Activated T-helper 17 cell treated with anti-CD3 and anti-CD28 coated beads, Interleukin-2, amount 50 U/mL, for 72 hours (primary cell): ENCODE data around the gene KBTBD2. TPM values are rescaled to one million over a fixed set of nuclear protein-coding genes. Genes with fewer than 3 reads are reported as not detected.
"Not testable (repeated sequence)": the region's sequence is repeated elsewhere in the genome, so short reads cannot be mapped to it uniquely, and the experiment has no call there.

Experiments used
- ATAC-seq: fragments of 150-1000 bp; cut with Tn5 transposase; replicated peaks from 2 replicates; pipeline ENCODE4 v1.10.0; 2021; ENCODE audit warnings: mild to moderate bottlenecking, moderate library complexity
- H3K27ac Mint-ChIP-seq: one replicate; pipeline ENCODE4 v1.8.0; 2022; ENCODE audit warnings: mixed read lengths
- H3K27me3 Mint-ChIP-seq: one replicate; pipeline ENCODE4 v1.8.0; 2022; ENCODE audit warnings: mixed read lengths
- H3K36me3 Mint-ChIP-seq: one replicate; pipeline ENCODE4 v1.8.0; 2022; ENCODE audit warnings: low read depth, mild to moderate bottlenecking, mixed read lengths
- H3K4me1 Mint-ChIP-seq: one replicate; pipeline ENCODE4 v1.8.0; 2022; ENCODE audit warnings: mixed read lengths
- H3K4me3 Mint-ChIP-seq: one replicate; pipeline ENCODE4 v1.8.0; 2022; ENCODE audit warnings: mild to moderate bottlenecking, mixed read lengths
- H3K9me3 Mint-ChIP-seq: one replicate; pipeline ENCODE4 v1.8.0; 2022; ENCODE audit warnings: mixed read lengths
- total RNA-seq, 2 donors: library from RNA; stranded (reverse); gene quantifications; one replicate each; pipeline ENCODE4 v1.2.3, GENCODE V29; 2022

KBTBD2 gene
- total RNA-seq, 2 donors from 2014 or later, result 33.6 to 50.8 TPM

GRCh38 chr7:32881074-32881982 is 10.2 kb downstream of the KBTBD2 start:
- Mint-ChIP-seq H3K4me3 (no peak overlapping the region), H3K9me3 (no peaks in the 10 kb centered on the region), H3K36me3 (peaks cover 57% of the 10 kb centered on the region), H3K27me3 (no peaks in the 10 kb centered on the region), H3K27ac (no peak overlapping the region), H3K4me1 (peaks cover 23% of the 10 kb centered on the region)
- no peak for ATAC-seq

- Mint-ChIP-seq H3K4me3 (peak overlapping the region; percentile 11), H3K27ac (peak overlapping the region; percentile 6), H3K27me3 (no peaks in the 10 kb centered on the region), H3K4me1 (peaks cover 24% of the 10 kb centered on the region), H3K9me3 (no peaks in the 10 kb centered on the region), H3K36me3 (peaks cover 63% of the 10 kb centered on the region)
- ATAC-seq, result peak; percentile 85
Observed at GRCh38 chr7:32879460-32879859, 12.1 kb downstream of the KBTBD2 start.

DNA sequence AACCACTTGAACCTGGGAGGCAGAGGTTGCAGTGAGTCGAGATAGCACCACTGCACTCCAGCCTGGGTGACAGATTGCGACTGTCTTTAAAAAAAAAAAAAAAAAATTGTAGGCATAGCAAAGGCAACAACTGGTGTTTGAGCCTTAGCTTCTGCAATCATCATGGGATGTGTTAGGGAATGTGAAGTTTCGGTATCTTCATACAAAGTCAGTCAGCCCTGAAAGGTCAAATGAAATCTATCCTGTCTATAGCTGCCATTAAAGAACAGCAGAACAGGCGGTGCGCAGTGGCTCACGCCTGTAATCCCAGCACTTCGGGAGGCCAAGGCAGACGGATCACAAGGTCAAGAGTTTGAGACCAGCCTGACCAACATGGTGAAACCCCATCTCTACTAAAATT is 13.5 kb downstream of the KBTBD2 start:
- Mint-ChIP-seq H3K36me3 (peaks cover 72% of the 10 kb centered on the region), H3K4me1 (peaks cover 24% of the 10 kb centered on the region)
- not testable (repeated sequence) for H3K27me3 Mint-ChIP-seq, H3K27ac Mint-ChIP-seq, H3K4me3 Mint-ChIP-seq, H3K9me3 Mint-ChIP-seq, ATAC-seq

GRCh38 chr7:32872421-32872820 is 19.1 kb downstream of the KBTBD2 start:
- ATAC-seq, result no peak
- H3K27ac Mint-ChIP-seq, result no peak overlapping the region
- no peaks in the 10 kb centered on the region for H3K27me3 Mint-ChIP-seq
- H3K9me3 Mint-ChIP-seq, result no peaks in the 10 kb centered on the region
- H3K4me3 Mint-ChIP-seq, result no peak overlapping the region
- peaks cover 96% of the 10 kb centered on the region for H3K36me3 Mint-ChIP-seq
- H3K4me1 Mint-ChIP-seq, result peaks cover 20% of the 10 kb centered on the region

DNA sequence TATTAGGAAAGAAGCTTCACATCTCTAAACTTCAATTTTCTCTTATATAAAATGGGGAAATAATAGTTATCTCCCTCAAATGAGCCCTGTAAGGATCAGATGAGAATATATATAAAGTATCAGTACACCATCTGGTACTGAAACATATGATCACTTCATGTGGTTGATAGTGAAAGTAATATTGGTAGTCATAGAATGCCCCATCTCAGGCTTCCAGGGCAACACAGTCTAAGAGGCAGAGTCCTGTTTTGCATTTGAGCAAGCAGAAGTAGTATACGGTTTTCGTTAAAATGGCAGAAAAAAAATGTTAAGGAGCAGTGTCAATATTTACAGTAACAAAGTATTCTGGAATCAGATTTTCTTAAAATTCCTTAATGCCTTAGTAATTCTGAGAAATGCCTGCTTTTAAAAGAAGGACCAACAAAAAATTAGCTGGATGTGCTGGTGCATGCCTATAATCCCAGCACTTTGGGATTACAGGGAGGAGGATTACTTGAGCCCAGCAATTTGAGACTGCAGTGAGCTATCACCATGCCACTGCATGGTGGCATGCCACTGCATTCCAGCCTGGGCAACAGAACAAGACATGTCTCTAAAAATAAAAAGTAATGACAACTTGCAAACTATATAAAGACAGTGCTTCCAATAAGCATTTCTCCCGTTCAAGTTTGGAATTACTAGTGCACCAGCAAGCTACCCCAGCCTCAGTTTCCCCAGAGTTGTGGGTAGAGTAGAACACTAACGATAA is 19.8 kb downstream of the KBTBD2 start:
- H3K4me3 Mint-ChIP-seq, result no peak overlapping the region
- peak overlapping the region; percentile 16 for H3K27ac Mint-ChIP-seq
- peaks cover 20% of the 10 kb centered on the region for H3K4me1 Mint-ChIP-seq
- no peaks in the 10 kb centered on the region for H3K9me3 Mint-ChIP-seq
- ATAC-seq, result peak; percentile 76
- H3K27me3 Mint-ChIP-seq, result no peaks in the 10 kb centered on the region
- H3K36me3 Mint-ChIP-seq, result peaks cover 95% of the 10 kb centered on the region

DNA sequence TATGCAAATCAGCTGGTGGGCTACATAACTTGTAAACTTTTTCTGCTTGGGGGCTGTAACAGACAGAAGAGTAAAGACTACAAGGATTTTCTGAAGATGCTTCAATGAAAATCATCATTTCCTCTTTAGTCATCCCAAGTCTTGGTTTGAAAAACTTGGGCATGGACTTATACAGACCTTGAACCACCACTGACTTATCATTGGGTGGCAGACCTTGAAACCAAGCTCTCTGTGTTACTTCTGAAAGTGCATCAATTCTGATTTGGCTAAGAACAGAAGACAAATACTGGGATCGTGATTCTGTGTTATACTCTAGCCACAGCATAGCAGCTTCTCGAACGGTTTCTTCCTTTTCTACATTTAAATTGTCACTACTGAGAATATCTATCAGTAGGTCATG is 21.3 kb downstream of the KBTBD2 start:
- Mint-ChIP-seq H3K27me3 (no peaks in the 10 kb centered on the region), H3K27ac (peak overlapping the region; percentile 79), H3K9me3 (no peaks in the 10 kb centered on the region), H3K4me1 (peaks cover 14% of the 10 kb centered on the region), H3K36me3 (peaks cover 96% of the 10 kb centered on the region), H3K4me3 (peak overlapping the region; percentile 31)
- peak; percentile 82 for ATAC-seq

GRCh38 chr7:32869716-32870115 is 21.8 kb downstream of the KBTBD2 start:
- H3K27ac Mint-ChIP-seq, result peak overlapping the region; percentile 79
- no peaks in the 10 kb centered on the region for H3K27me3 Mint-ChIP-seq
- peak overlapping the region; percentile 31 for H3K4me3 Mint-ChIP-seq
- peaks cover 90% of the 10 kb centered on the region for H3K36me3 Mint-ChIP-seq
- ATAC-seq, result peak; percentile 67
- no peaks in the 10 kb centered on the region for H3K9me3 Mint-ChIP-seq
- peaks cover 14% of the 10 kb centered on the region for H3K4me1 Mint-ChIP-seq

DNA sequence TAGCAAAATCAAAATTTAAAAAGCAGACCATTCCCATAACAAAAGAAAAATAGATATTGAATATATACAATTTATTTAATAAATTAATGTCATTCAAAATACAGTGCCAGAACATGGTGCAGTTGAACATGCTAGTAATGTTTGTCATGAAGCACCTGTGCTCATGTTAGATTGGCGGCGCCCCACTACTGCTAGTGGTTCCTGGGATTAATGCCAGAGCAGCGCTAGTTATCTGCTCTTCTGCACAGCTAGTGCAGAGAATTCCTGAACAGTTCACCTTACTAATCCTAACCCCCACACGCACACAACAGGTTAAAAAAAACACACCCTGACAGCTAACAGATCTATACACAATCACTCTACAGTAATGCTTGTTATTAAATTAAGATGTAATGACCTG is 23.4 kb downstream of the KBTBD2 start:
- Mint-ChIP-seq H3K4me1 (peaks cover 20% of the 10 kb centered on the region), H3K27me3 (no peaks in the 10 kb centered on the region), H3K9me3 (no peaks in the 10 kb centered on the region), H3K36me3 (peaks cover 74% of the 10 kb centered on the region), H3K4me3 (no peak overlapping the region), H3K27ac (no peak overlapping the region)
- no peak for ATAC-seq

- Mint-ChIP-seq H3K9me3 (no peaks in the 10 kb centered on the region), H3K4me1 (peaks cover 12% of the 10 kb centered on the region), H3K4me3 (no peak overlapping the region), H3K27me3 (no peaks in the 10 kb centered on the region), H3K36me3 (peaks cover 48% of the 10 kb centered on the region), H3K27ac (no peak overlapping the region)
- ATAC-seq, result no peak
Observed at GRCh38 chr7:32865448-32866030, 26.0 kb downstream of the KBTBD2 start.

GRCh38 chr7:32863872-32864271 is 27.7 kb downstream of the KBTBD2 start:
- not testable (repeated sequence) for H3K4me1 Mint-ChIP-seq, ATAC-seq, H3K4me3 Mint-ChIP-seq, H3K27me3 Mint-ChIP-seq, H3K27ac Mint-ChIP-seq, H3K9me3 Mint-ChIP-seq
- peaks cover 31% of the 10 kb centered on the region for H3K36me3 Mint-ChIP-seq

GRCh38 chr7:32860090-32860489 is 31.5 kb downstream of the KBTBD2 start:
- Mint-ChIP-seq H3K27me3 (peaks cover 3% of the 10 kb centered on the region), H3K4me3 (no peak overlapping the region), H3K9me3 (no peaks in the 10 kb centered on the region), H3K4me1 (peaks cover 9% of the 10 kb centered on the region), H3K27ac (no peak overlapping the region), H3K36me3 (no peaks in the 10 kb centered on the region)
- ATAC-seq, result no peak

DNA sequence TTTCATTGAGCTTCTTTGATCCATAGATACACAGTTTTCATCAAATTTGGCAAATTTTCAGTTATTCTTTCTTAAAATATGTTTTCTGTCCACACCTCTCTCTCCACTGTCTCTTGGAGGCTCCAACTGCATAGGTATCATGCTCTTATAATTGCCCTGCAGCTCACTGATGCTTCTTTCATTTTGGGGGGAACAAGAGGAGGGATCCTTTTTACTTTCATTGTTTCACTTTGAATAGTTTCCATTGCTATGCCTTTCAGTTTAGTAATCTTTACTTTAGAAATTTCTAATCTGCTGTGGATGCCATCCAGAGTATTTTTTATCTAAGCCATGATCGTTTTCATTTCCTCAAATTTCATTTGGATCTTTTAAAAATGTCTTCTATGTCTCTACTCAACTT is 32.9 kb downstream of the KBTBD2 start:
- peaks cover 6% of the 10 kb centered on the region for H3K27me3 Mint-ChIP-seq
- H3K4me1 Mint-ChIP-seq, result peaks cover 8% of the 10 kb centered on the region
- H3K9me3 Mint-ChIP-seq, result no peaks in the 10 kb centered on the region
- no peaks in the 10 kb centered on the region for H3K36me3 Mint-ChIP-seq
- H3K27ac Mint-ChIP-seq, result no peak overlapping the region
- ATAC-seq, result no peak
- no peak overlapping the region for H3K4me3 Mint-ChIP-seq

- not testable (repeated sequence) for H3K9me3 Mint-ChIP-seq, H3K27ac Mint-ChIP-seq, H3K36me3 Mint-ChIP-seq, ATAC-seq, H3K4me3 Mint-ChIP-seq, H3K4me1 Mint-ChIP-seq
- peaks cover 11% of the 10 kb centered on the region for H3K27me3 Mint-ChIP-seq
Observed at GRCh38 chr7:32857063-32857462, 34.5 kb downstream of the KBTBD2 start.

DNA sequence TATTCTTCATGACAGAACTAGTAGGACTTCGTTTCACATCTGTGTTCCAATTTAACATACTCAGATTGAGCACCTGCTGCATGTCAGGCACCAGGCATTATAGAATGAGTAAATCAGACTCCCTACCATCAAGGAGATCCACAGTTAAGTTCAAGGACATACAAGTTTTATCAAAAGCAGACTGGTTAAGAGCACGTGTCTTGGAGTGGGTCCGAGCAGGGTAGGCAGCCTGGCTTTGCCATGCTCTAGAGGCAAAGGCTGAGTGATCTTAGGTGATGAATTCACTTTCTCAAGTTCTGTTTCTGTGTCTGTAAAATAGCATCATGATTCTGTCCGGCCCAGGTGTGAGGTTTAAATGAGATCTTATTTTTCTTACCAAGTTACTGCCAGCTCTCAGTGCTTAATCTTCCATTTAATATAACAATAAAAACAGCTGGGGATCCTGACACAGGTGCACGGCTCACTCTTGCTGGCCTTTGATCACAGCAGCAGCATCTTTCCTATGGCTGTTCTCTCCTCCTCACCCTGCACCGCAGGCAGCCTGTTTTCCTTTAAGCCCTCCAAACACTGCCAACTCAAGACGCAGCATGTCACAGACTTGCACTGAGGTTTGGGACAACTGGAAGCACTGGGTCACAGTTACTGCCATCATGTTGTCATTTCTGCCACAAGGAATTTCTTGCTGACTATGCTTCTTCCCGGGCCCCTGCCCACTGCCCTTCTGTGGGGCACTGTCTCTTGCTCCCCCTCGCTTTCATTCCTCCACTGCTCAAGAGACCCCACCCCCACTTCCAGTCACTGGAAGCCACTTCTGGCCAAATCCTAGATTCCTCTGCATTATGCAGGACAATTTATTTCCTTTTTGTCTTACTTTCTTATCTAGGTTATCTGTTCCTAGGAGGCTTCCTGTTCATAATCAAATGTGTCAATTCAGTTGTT is 35.5 kb downstream of the KBTBD2 start:
- not testable (repeated sequence) for H3K36me3 Mint-ChIP-seq, H3K4me3 Mint-ChIP-seq, H3K27ac Mint-ChIP-seq, H3K9me3 Mint-ChIP-seq, H3K4me1 Mint-ChIP-seq, ATAC-seq
- H3K27me3 Mint-ChIP-seq, result peaks cover 13% of the 10 kb centered on the region
